ENCODE measurements around the gene TNIK. TPM values are rescaled to one million over a fixed set of nuclear protein-coding genes. Genes with fewer than 3 reads are reported as not detected.

Gene TNIK
- total and polyA plus RNA-seq, 10 of the 15 experiments (the other 5 are each of a cell fraction or from before 2014, with no cell fraction given) = 13.9 to 74.3 (median 48.2) TPM

GRCh38 chr3:171165983-171166382, 294.2 kb downstream of the TNIK start (continued):
- TF ChIP-seq CTCF (IDR thresholded peaks at IDR 0.05 in 2 of 3, conservative IDR thresholded peaks at IDR 0.05 in 1 of 3; ENCODE audit: control insufficient read depth in 2 of 3, extremely low read depth in 1 of 3, insufficient read depth in 1 of 3, low read depth in 3 of 3, low read length in 3 of 3) = no peak
- TF ChIP-seq EZH2 (IDR thresholded peaks at IDR 0.05; ENCODE audit: borderline replicate concordance, control insufficient read depth, low read depth, low read length) = no peak
- TF ChIP-seq NFIC (IDR thresholded peaks at IDR 0.05; ENCODE audit: low read depth, low read length) = no peak
- no peak for TF ChIP-seq TBL1XR1 (IDR thresholded peaks at IDR 0.05; ENCODE audit: low read depth, low read length)
- no peak for TF ChIP-seq SKIL (IDR thresholded peaks at IDR 0.05; ENCODE audit: low read depth, poor library complexity, severe bottlenecking)
- TF ChIP-seq PAX5 (IDR thresholded peaks at IDR 0.05; ENCODE audit: borderline replicate concordance, low read depth, low read length) = no peak
- TF ChIP-seq FOXK2 (IDR thresholded peaks at IDR 0.05) = no peak
- TF ChIP-seq CHD4 (IDR thresholded peaks at IDR 0.05) = no peak
- no peak for TF ChIP-seq NR2C2 (IDR thresholded peaks at IDR 0.05; ENCODE audit: borderline replicate concordance, control insufficient read depth, insufficient read length, low read depth)
- TF ChIP-seq MTA3 (IDR thresholded peaks at IDR 0.05; ENCODE audit: borderline replicate concordance, low read length) = no peak
- TF ChIP-seq GABPA (IDR thresholded peaks at IDR 0.05; ENCODE audit: low read depth) = no peak
- TF ChIP-seq BRCA1 (IDR thresholded peaks at IDR 0.05; ENCODE audit: low read depth, low read length) = no peak
- TF ChIP-seq HCFC1 (IDR thresholded peaks at IDR 0.05; ENCODE audit: low read length) = no peak
- no peak for TF ChIP-seq FOS (IDR thresholded peaks at IDR 0.05; ENCODE audit: borderline replicate concordance, extremely low read depth, insufficient read length)
- TF ChIP-seq ZBTB40 (IDR thresholded peaks at IDR 0.05; ENCODE audit: borderline replicate concordance) = no peak
- no peak for TF ChIP-seq CEBPB (IDR thresholded peaks at IDR 0.05; ENCODE audit: borderline replicate concordance in 1 of 2, low read depth in 2 of 2, low read length in 2 of 2)
- TF ChIP-seq SREBF2 (IDR thresholded peaks at IDR 0.05; ENCODE audit: low read length) = no peak
- no peak for TF ChIP-seq SUPT20H (IDR thresholded peaks at IDR 0.05; ENCODE audit: borderline replicate concordance, control insufficient read depth, low read depth, low read length)

All from GM12878 (cell line).